PFSK-1 (cell line): ENCODE data around the gene PET100.

Experiments used
- FOXP2 ChIP-seq: optimal IDR thresholded peaks from 2 replicates; pipeline ENCODE3; 2011; ENCODE audit warnings: borderline replicate concordance, control low read depth, inconsistent platforms; ENCODE audit not compliant: insufficient read depth; ENCODE audit errors: extremely low read length, extremely low read depth
- POLR2AphosphoS5 ChIP-seq: IDR thresholded peaks from 2 replicates; pipeline ENCODE4 v1.6.1; 2012; ENCODE audit warnings: low read depth, mild to moderate bottlenecking, control low read depth, low read length, moderate library complexity
- REST ChIP-seq, 2 experiments: IDR thresholded peaks; 2 replicates each; pipeline versions ENCODE4 v1.6.1 to v1.8.0; 2011 to 2012; ENCODE audit warnings: low read depth in 2 of 2, low read length in 2 of 2, control low read depth in 1 of 2, inconsistent platforms in 1 of 2, mild to moderate bottlenecking in 1 of 2, moderate library complexity in 1 of 2; ENCODE audit not compliant: insufficient read depth in 1 of 2
- SIN3A ChIP-seq: IDR thresholded peaks from 2 replicates; pipeline ENCODE4 v1.6.1; 2012; ENCODE audit warnings: mild to moderate bottlenecking, low read length, moderate library complexity, borderline replicate concordance; ENCODE audit not compliant: insufficient read depth
- TAF1 ChIP-seq: IDR thresholded peaks from 2 replicates; pipeline ENCODE4 v1.6.1; 2012; ENCODE audit warnings: low read length, control low read depth, borderline replicate concordance; ENCODE audit not compliant: insufficient read depth

GRCh38 chr19:7629347-7630054, at the start of gene PET100, which contains the start of gene XAB2:
- peak in 1 of 2 experiments; percentile 35; a peak in 1 of 4 replicates for TF ChIP-seq REST (IDR thresholded peaks at IDR 0.05; ENCODE audit: insufficient read depth in 1 of 2, low read depth in 2 of 2, low read length in 2 of 2)
- 0 out of 2 replicates have a peak, but pooled peaks have one; percentile 50 for TF ChIP-seq SIN3A
- TF ChIP-seq POLR2AphosphoS5, result peak; percentile 69
- TF ChIP-seq TAF1, result peak; percentile 72; the same call in 1 of the 2 replicates
- TF ChIP-seq FOXP2, result no peak
